ENCODE data around the gene FREM2. TPM values are rescaled to one million over a fixed set of nuclear protein-coding genes. Genes with fewer than 3 reads are reported as not detected.
A peak's percentile ranks its signal among the peaks of the same experiment; 100 is the strongest.

The FREM2 gene
- total RNA-seq, 4 donors from 2014 or later = 10.8 to 18.0 (median 12.7) TPM

GRCh38 chr13:38819596-38819995, 132.7 kb downstream of the FREM2 start:
- Histone ChIP-seq H3K27me3 (no peaks in the 10 kb centered on the region), H3K36me3 (no peaks in the 10 kb centered on the region), H3K9me3 (no peaks in the 10 kb centered on the region), H3K4me3 (no peak overlapping the region), H3K4me1 (peaks cover 0 to 36% (median 3%) of the 10 kb centered on the region in 4 donors), H3K27ac (peak overlapping the region in 2 of 4 donors; percentile 59 to 91)
- no peak for TF ChIP-seq POLR2A (IDR thresholded peaks at IDR 0.05)
- no peak for TF ChIP-seq EP300 (IDR thresholded peaks at IDR 0.05)
- no peak for TF ChIP-seq CTCF (IDR thresholded peaks at IDR 0.05)
- 72 to 75% methylated on average over 2 of the region's 2 CpGs for WGBS, 2 donors
- DNase-seq (ENCODE audit: low spot score in 2 of 2) = no peak

GRCh38 chr13:38821770-38822551, 135.1 kb downstream of the FREM2 start:
- H3K9me3 ChIP-seq = no peaks in the 10 kb centered on the region
- no peak for DNase-seq (ENCODE audit: low spot score in 2 of 2)
- TF ChIP-seq CTCF (IDR thresholded peaks at IDR 0.05) (no peak), EP300 (IDR thresholded peaks at IDR 0.05) (peak in 1 of 2 donors; percentile 11), POLR2A (IDR thresholded peaks at IDR 0.05) (no peak)
- H3K4me1 ChIP-seq = peaks cover 0 to 36% (median 3%) of the 10 kb centered on the region in 4 donors
- H3K27ac ChIP-seq = peak overlapping the region in 3 of 4 donors; percentile 41 to 91 (median 53)
- H3K4me3 ChIP-seq = no peak overlapping the region
- 32 to 35% methylated on average over 8 of the region's 8 CpGs for WGBS, 2 donors
- H3K36me3 ChIP-seq = no peaks in the 10 kb centered on the region
- no peaks in the 10 kb centered on the region for H3K27me3 ChIP-seq

GRCh38 chr13:38824342-38824741, 137.5 kb downstream of the FREM2 start:
- no peak overlapping the region for H3K4me3 ChIP-seq
- no peaks in the 10 kb centered on the region for H3K27me3 ChIP-seq
- no peaks in the 10 kb centered on the region for H3K36me3 ChIP-seq
- DNase-seq (ENCODE audit: low spot score in 2 of 2) = no peak
- WGBS, 2 donors = 93 to 94% methylated on average over 4 of the region's 4 CpGs
- H3K27ac ChIP-seq = no peak overlapping the region
- H3K4me1 ChIP-seq = peaks cover 0 to 25% (median 3%) of the 10 kb centered on the region in 4 donors
- H3K9me3 ChIP-seq = no peaks in the 10 kb centered on the region
- TF ChIP-seq CTCF (IDR thresholded peaks at IDR 0.05) (no peak), EP300 (IDR thresholded peaks at IDR 0.05) (no peak), POLR2A (IDR thresholded peaks at IDR 0.05) (no peak)

- H3K4me1 ChIP-seq = peaks cover 0 to 6% (median 0%) of the 10 kb centered on the region in 4 donors
- TF ChIP-seq EP300 (IDR thresholded peaks at IDR 0.05) = no peak
- H3K27ac ChIP-seq = no peak overlapping the region
- 67 to 79% methylated on average over 11 of the region's 11 CpGs for WGBS, 2 donors
- no peak for DNase-seq (ENCODE audit: low spot score in 2 of 2)
- H3K9me3 ChIP-seq = no peaks in the 10 kb centered on the region
- no peaks in the 10 kb centered on the region for H3K27me3 ChIP-seq
- no peak overlapping the region for H3K4me3 ChIP-seq
- no peaks in the 10 kb centered on the region for H3K36me3 ChIP-seq
Observed at GRCh38 chr13:38826182-38826813, 139.4 kb downstream of the FREM2 start.

- TF ChIP-seq CTCF (IDR thresholded peaks at IDR 0.05) = no peak
- TF ChIP-seq EP300 (IDR thresholded peaks at IDR 0.05) = no peak
- no peak for TF ChIP-seq POLR2A (IDR thresholded peaks at IDR 0.05)
- 80 to 85% methylated on average over 8 of the region's 8 CpGs for WGBS, 2 donors
- H3K4me1 ChIP-seq = no peaks in the 10 kb centered on the region
Observed at GRCh38 chr13:38830442-38831045, 143.7 kb downstream of the FREM2 start.

More at GRCh38 chr13:38830442-38831045, 143.7 kb downstream of the FREM2 start:
- no peak for DNase-seq (ENCODE audit: low spot score in 2 of 2)
- H3K9me3 ChIP-seq = no peaks in the 10 kb centered on the region
- no peak overlapping the region for H3K4me3 ChIP-seq
- no peaks in the 10 kb centered on the region for H3K27me3 ChIP-seq
- H3K27ac ChIP-seq = no peak overlapping the region
- no peaks in the 10 kb centered on the region for H3K36me3 ChIP-seq
